NCI-H226 (cell line): ENCODE results near the gene ANKRD30BL.
"Not testable (repeated sequence)": the region's sequence is repeated elsewhere in the genome, so short reads cannot be mapped to it uniquely, and the experiment has no call there.

ENCODE experiments used
- DNase-seq: peaks from one replicate; pipeline ENCODE4 v3.0.0-alpha.2; 2015

Gene ANKRD30BL, protein sequence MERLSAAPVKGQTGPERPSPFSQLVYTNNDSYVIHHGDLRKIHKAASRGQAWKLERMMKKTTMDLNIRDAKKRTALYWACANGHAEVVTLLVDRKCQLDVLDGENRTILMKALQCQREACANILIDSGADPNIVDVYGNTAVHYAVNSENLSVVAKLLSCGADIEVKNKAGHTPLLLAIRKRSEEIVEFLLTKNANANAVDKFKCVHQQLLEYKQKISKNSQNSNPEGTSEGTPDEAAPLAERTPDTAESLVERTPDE

DNA sequence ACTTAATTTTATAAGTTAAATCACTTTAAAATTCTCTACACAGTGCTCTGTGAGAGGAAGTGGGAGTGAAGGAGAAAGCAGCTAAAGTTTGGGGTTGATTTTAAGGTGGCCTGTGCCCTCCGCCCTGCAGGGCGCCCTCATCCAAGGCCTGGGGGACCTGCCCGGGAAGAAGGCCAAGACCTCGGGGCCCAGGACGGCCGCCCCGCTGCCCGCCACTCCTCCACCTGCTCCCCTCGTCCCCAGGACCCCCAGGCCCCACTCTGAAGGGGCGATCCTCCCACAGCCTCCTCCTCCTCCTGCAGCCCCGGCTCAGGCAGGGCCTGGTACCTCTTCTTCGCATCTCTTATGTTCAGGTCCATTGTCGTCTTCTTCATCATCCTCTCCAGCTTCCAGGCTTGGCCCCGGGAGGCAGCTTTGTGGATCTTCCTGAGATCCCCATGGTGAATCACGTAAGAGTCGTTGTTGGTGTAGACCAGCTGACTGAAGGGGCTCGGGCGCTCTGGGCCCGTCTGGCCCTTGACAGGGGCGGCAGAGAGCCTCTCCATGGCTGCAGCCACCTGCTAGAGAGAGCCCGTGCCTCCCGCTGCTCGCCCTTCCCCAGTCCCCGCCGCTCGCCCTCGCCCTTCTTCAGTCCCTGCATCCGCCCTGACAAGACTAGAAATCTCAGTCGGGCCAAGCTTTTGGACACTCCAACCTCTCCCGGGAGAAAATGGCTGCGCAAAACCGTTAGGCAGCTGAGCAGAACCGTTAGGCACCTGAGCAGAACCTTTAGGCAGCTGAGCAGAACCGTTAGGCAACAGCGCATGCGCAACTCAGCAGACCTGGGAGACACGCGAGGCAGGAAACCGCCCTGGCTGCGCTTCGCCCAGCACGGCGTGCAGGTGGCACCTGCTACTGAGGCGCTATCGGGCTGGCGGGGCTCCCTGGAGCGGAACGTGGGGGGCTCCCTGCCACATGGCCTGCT, at the start of gene ANKRD30BL:
TSS of gene ANKRD30BL (minus strand) at position 792 of the 964 bp plus-strand sequence. CDS start at position 545, 247 bp downstream.
- DNase-seq: not testable (repeated sequence)

- DNase-seq: not testable (repeated sequence)
Observed at GRCh38 chr2:132202866-132203265, 41.1 kb upstream of the ANKRD30BL start.

GRCh38 chr2:132192854-132193253, 31.1 kb upstream of the ANKRD30BL start:
- DNase-seq: not testable (repeated sequence)

DNA sequence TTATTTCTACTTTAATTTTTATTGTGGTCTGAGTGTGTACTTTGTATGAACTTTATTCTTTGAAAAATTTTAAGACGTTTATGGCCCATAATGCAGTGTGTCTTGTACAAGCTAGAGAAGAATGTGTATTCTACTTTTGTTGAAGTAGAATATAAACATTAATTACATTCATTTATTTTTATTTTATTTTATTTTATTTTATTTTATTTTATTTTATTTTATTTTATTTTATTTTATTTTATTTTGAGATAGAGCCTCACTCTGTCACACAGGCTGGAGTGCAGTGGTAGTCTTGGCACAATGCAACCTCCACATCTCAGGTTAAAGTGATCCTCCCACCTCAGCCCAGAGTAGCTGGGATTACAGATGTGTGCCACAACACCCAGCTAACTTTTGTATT, 5.3 kb upstream of the ANKRD30BL start:
- not testable (repeated sequence) for DNase-seq

DNA sequence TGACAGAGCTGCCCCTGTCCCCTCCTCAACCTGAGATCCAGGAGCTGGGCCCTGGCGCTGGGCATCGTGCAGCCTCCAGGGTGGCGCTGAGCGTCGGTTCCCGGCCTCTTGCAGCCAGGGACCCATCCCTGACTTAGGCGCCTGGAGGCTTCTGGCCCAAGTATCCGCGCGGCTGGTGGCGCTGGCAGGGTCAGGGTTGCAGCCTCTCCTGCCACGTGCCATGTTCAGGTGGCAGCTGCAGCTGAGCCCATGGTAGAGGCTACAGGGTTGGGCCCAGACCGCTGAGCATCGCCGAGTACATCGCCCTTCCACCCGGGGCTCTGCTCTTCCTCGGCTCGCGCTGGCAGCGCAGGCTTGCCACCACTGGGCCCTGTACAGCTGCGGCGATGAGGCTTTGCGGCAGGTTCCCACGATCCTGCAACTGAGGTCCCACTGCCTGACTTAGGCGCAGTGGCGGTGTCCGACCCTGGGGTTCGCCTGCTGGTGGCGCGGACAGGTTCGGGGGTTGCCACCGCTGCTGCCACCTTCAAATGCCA, 441 bp upstream of the ANKRD30BL start:
- not testable (repeated sequence) for DNase-seq

GRCh38 chr2:132146774-132147173, 15.0 kb downstream of the ANKRD30BL start:
- DNase-seq: not testable (repeated sequence)
